Mucosa of descending colon (tissue), 3 donors: ENCODE results near the gene MME. TPM values are rescaled to one million over a fixed set of nuclear protein-coding genes. Genes with fewer than 3 reads are reported as not detected.

Source experiments
- ATAC-seq: fragments of 200-7000 bp; cut with Tn5 transposase; one replicate; pipeline ENCODE4 v1.9.1; 2020; ENCODE audit warnings: mild to moderate bottlenecking, moderate library complexity
- DNase-seq, 3 donors: peaks; one replicate each; pipeline ENCODE4 v3.0.0-alpha.2; 2020
- H3K36me3 ChIP-seq: fragments of 200-600 bp; one replicate; pipeline ENCODE4 v1.8.0; 2021; ENCODE audit warnings: low read depth, mild to moderate bottlenecking
- H3K4me1 ChIP-seq: fragments of 200-600 bp; one replicate; pipeline ENCODE4 v1.8.0; 2021; ENCODE audit warnings: low read depth, mild to moderate bottlenecking
- H3K4me3 ChIP-seq: fragments of 200-600 bp; one replicate; pipeline ENCODE4 v1.8.0; 2021; ENCODE audit warnings: mild to moderate bottlenecking
- H3K9me3 ChIP-seq: fragments of 200-600 bp; one replicate; pipeline ENCODE4 v1.8.0; 2021; ENCODE audit warnings: mild to moderate bottlenecking
- intact Hi-C, 2 donors: fragments of 100-400 bp; cut with DNase I in 1 of 2; cut with micrococcal nuclease in 1 of 2; formaldehyde crosslinking; loops; one replicate each; pipeline versions ENCODE4 v1.11.0 to v1.11.1; 2022; cut with DNase I, micrococcal nuclease
- total RNA-seq, 3 donors: library from RNA; stranded (reverse); fragmentation: NEBNext Ultra II Directional in 2 of 3; extraction: Animal tissue kit (Norgen Biotek cat#: 25700) in 2 of 3; gene quantifications; one replicate each; pipeline versions ENCODE4 v1.2.1 to v1.2.4, GENCODE V29; 2021 to 2023
- TF ChIP-seq, protein P1 (sequence below): fragments of 200-600 bp; IDR thresholded peaks from one replicate; pipeline ENCODE4 v1.8.0; 2022; ENCODE audit warnings: antibody characterized with exemption, mild to moderate bottlenecking
- donor health status: DM: no; HTN: no; CAD: no; lungs with moderate emphysema.
- donor health status: DM: no; HTN: no; CAD: no.
- donor health status: DM: no; HTN: yes; CAD: no.

Gene MME
- total RNA-seq, 3 donors from 2014 or later, result 1.4 to 1.9 (median 1.6) TPM

GRCh38 chr3:155178810-155179436 lies 98.8 kb downstream of the MME start:
- Histone ChIP-seq H3K4me1 (no peaks in the 10 kb centered on the region), H3K4me3 (no peak overlapping the region), H3K9me3 (no peaks in the 10 kb centered on the region), H3K36me3 (no peaks in the 10 kb centered on the region)
- no peak for DNase-seq
- intact Hi-C loops, result no loop called here
- TF ChIP-seq, protein P1, sequence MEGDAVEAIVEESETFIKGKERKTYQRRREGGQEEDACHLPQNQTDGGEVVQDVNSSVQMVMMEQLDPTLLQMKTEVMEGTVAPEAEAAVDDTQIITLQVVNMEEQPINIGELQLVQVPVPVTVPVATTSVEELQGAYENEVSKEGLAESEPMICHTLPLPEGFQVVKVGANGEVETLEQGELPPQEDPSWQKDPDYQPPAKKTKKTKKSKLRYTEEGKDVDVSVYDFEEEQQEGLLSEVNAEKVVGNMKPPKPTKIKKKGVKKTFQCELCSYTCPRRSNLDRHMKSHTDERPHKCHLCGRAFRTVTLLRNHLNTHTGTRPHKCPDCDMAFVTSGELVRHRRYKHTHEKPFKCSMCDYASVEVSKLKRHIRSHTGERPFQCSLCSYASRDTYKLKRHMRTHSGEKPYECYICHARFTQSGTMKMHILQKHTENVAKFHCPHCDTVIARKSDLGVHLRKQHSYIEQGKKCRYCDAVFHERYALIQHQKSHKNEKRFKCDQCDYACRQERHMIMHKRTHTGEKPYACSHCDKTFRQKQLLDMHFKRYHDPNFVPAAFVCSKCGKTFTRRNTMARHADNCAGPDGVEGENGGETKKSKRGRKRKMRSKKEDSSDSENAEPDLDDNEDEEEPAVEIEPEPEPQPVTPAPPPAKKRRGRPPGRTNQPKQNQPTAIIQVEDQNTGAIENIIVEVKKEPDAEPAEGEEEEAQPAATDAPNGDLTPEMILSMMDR, result no peak
- no peak for ATAC-seq

- intact Hi-C loops, result no loop called here
- TF ChIP-seq, protein P1, result no peak
- no peaks in the 10 kb centered on the region for H3K4me1 ChIP-seq
- ATAC-seq, result no peak
- no peaks in the 10 kb centered on the region for H3K36me3 ChIP-seq
- no peak for DNase-seq
- H3K9me3 ChIP-seq, result no peaks in the 10 kb centered on the region
- no peak overlapping the region for H3K4me3 ChIP-seq
These were observed 99.3 kb downstream of the MME start for GRCh38 chr3:155179437-155179827.

- no peak overlapping the region for H3K4me3 ChIP-seq
- intact Hi-C loops, result no loop called here
- TF ChIP-seq, protein P1, result no peak
These were observed 100.0 kb downstream of the MME start for GRCh38 chr3:155179966-155180757.

DNA sequence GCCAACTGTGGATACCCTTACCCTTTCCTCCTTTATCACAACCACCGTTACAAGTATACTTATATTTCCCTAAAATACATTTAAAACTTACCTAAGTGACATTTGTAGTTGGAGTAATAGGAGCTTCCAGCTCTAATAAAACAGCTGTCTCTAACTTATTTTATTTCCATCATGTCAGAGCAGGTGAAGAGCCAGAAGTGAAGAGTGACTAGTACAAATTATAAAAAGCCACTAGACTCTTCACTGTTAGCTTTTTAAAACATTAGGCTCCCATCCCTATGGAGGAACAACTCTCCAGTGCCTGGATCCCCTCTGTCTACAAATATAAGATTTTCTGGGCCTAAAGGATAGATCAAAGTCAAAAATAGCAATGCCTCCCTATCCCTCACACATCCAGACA lies 102.3 kb downstream of the MME start:
- no peaks in the 10 kb centered on the region for H3K4me1 ChIP-seq
- no peak for DNase-seq
- TF ChIP-seq, protein P1, result no peak
- H3K36me3 ChIP-seq, result no peaks in the 10 kb centered on the region
- no peaks in the 10 kb centered on the region for H3K9me3 ChIP-seq
- intact Hi-C loops, result no loop called here
- no peak for ATAC-seq
- H3K4me3 ChIP-seq, result no peak overlapping the region

More at GRCh38 chr3:155179966-155180757, 100.0 kb downstream of the MME start:
- DNase-seq, result no peak
- Histone ChIP-seq H3K9me3 (no peaks in the 10 kb centered on the region), H3K36me3 (no peaks in the 10 kb centered on the region), H3K4me1 (no peaks in the 10 kb centered on the region)
- no peak for ATAC-seq

DNA sequence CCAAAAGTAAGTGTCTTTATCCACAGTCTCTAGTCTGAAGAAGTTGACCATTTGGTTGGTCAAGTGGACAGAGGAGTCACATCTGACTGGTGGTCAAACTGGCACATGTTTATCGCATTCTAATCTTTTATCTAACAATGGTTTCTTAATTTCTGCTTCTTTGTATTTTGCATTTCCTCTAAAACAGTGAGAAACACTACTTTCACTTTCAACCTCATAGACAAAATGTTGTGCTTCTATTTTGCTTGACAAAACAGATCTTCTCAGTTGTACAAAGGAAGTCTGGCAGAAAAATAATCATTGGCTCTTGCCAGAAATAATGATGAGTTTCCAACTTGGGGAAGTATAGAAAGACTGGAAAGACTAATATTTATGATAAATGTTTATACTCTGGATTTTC lies 103.9 kb downstream of the MME start:
- intact Hi-C loops, result no loop called here
- H3K4me1 ChIP-seq, result no peaks in the 10 kb centered on the region
- no peak overlapping the region for H3K4me3 ChIP-seq
- H3K36me3 ChIP-seq, result no peaks in the 10 kb centered on the region
- no peak for DNase-seq
- H3K9me3 ChIP-seq, result no peaks in the 10 kb centered on the region
- TF ChIP-seq, protein P1, result no peak
- no peak for ATAC-seq
